HEK293 (cell line): ENCODE measurements around the gene AKIP1.

Experiments used
- CTCF ChIA-PET: fragments of 350-600 bp; formaldehyde crosslinking; extraction: SDS; loops from one replicate; lab custom pipeline; 2021; ENCODE audit warnings: antibody characterized with exemption; lab: Yijun Ruan, JAX
- POLR2A ChIA-PET: fragments of 300-600 bp; formaldehyde crosslinking; extraction: SDS; loops from one replicate; lab custom pipeline; 2020; ENCODE audit warnings: antibody characterized with exemption, inconsistent platforms; lab: Yijun Ruan, JAX
- H3K27ac ChIP-seq: fragments of 200-500 bp; sonication (Bioruptor generic); 2 replicates; pipeline ENCODE4 v1.5.1; 2014; ENCODE audit warnings: low read depth, low read length, control low read depth, inconsistent platforms; ENCODE audit errors: extremely low read depth
- H3K36me3 ChIP-seq, 2 experiments: fragments of 200-500 bp in 1 of 2; sonication (Bioruptor generic) in 1 of 2; 1 replicate in 1 of 2; 2 replicates in 1 of 2; pipeline ENCODE4 v1.5.1; 2014 to 2017; ENCODE audit warnings: inconsistent platforms in 2 of 2, low read length in 2 of 2; ENCODE audit not compliant: control insufficient read depth in 2 of 2, insufficient read depth in 1 of 2
- H3K4me1 ChIP-seq: fragments of 200-500 bp; sonication (Bioruptor generic); 2 replicates; pipeline ENCODE4 v1.5.1; 2014; ENCODE audit warnings: mild to moderate bottlenecking, low read length, inconsistent platforms; ENCODE audit not compliant: control insufficient read depth, insufficient read depth
- H3K4me3 ChIP-seq: 2 replicates; pipeline ENCODE4 v1.5.1; 2011; ENCODE audit warnings: low read depth, mild to moderate bottlenecking, control low read depth, low read length, moderate library complexity
- H3K9me3 ChIP-seq: fragments of 200-500 bp; sonication (Bioruptor generic); 2 replicates; pipeline ENCODE4 v1.5.1; 2014; ENCODE audit warnings: low read depth, low read length, inconsistent platforms; ENCODE audit not compliant: control insufficient read depth, insufficient read depth
- ATF2 ChIP-seq: fragments of 450-650 bp; formaldehyde crosslinking; IDR thresholded peaks from 2 replicates; pipeline ENCODE4 v1.5.1; 2016; ENCODE audit warnings: missing biosample characterization, missing genetic modification characterization, low read depth
- KLF9 ChIP-seq: fragments of 450-650 bp; formaldehyde crosslinking; IDR thresholded peaks from 2 replicates; pipeline ENCODE4 v1.5.1; 2016; ENCODE audit warnings: missing biosample characterization, missing genetic modification characterization, low read depth
- PBX3 ChIP-seq: sonication (generic); formaldehyde crosslinking; IDR thresholded peaks from 2 replicates; pipeline ENCODE4 v1.8.1; 2022; ENCODE audit warnings: mild to moderate bottlenecking, moderate library complexity, missing genetic modification reagents
- PRDM1 ChIP-seq: fragments of 450-650 bp; formaldehyde crosslinking; IDR thresholded peaks from 2 replicates; pipeline ENCODE4; 2016; ENCODE audit warnings: missing biosample characterization, missing genetic modification characterization
- SP2 ChIP-seq: fragments of 450-650 bp; formaldehyde crosslinking; IDR thresholded peaks from 2 replicates; pipeline ENCODE4 v1.5.1; 2016; ENCODE audit warnings: missing biosample characterization, missing genetic modification characterization
- ZBTB6 ChIP-seq: fragments of 450-650 bp; formaldehyde crosslinking; IDR thresholded peaks from 2 replicates; pipeline ENCODE4 v1.5.1; 2017; ENCODE audit warnings: missing biosample characterization, missing genetic modification characterization
- ZEB2 ChIP-seq: fragments of 450-650 bp; formaldehyde crosslinking; IDR thresholded peaks from 2 replicates; pipeline ENCODE4 v1.5.1; 2016; ENCODE audit warnings: missing biosample characterization, missing genetic modification characterization
- ZFP3 ChIP-seq: fragments of 450-650 bp; formaldehyde crosslinking; IDR thresholded peaks from 2 replicates; pipeline ENCODE4 v1.5.1; 2016; ENCODE audit warnings: low read depth, missing biosample characterization, missing genetic modification characterization
- ZNF133 ChIP-seq: fragments of 450-650 bp; formaldehyde crosslinking; IDR thresholded peaks from 2 replicates; pipeline ENCODE4 v1.5.1; 2016; ENCODE audit warnings: missing biosample characterization, missing genetic modification characterization
- ZNF138 ChIP-seq: fragments of 450-650 bp; formaldehyde crosslinking; IDR thresholded peaks from 2 replicates; pipeline ENCODE4 v1.5.1; 2016; ENCODE audit warnings: missing biosample characterization, missing genetic modification characterization, borderline replicate concordance
- ZNF18 ChIP-seq: fragments of 450-650 bp; formaldehyde crosslinking; IDR thresholded peaks from 2 replicates; pipeline ENCODE4 v1.5.1; 2016; ENCODE audit warnings: missing biosample characterization, missing genetic modification characterization
- ZNF19 ChIP-seq: fragments of 450-650 bp; formaldehyde crosslinking; IDR thresholded peaks from 2 replicates; pipeline ENCODE4; 2016; ENCODE audit warnings: missing biosample characterization, missing genetic modification characterization, low read depth
- ZNF211 ChIP-seq: fragments of 450-650 bp; formaldehyde crosslinking; IDR thresholded peaks from 2 replicates; pipeline ENCODE4 v1.5.1; 2016; ENCODE audit warnings: low read depth, missing biosample characterization, missing genetic modification characterization
- ZNF221 ChIP-seq: fragments of 450-650 bp; formaldehyde crosslinking; IDR thresholded peaks from 2 replicates; pipeline ENCODE4 v1.5.1; 2017; ENCODE audit warnings: missing biosample characterization, missing genetic modification characterization, borderline replicate concordance
- ZNF311 ChIP-seq: fragments of 450-650 bp; formaldehyde crosslinking; IDR thresholded peaks from 2 replicates; pipeline ENCODE4 v1.5.1; 2017; ENCODE audit warnings: missing biosample characterization, missing genetic modification characterization, borderline replicate concordance
- ZNF426 ChIP-seq: fragments of 450-650 bp; formaldehyde crosslinking; IDR thresholded peaks from 2 replicates; pipeline ENCODE4 v1.5.1; 2017; ENCODE audit warnings: missing biosample characterization, missing genetic modification characterization, mild to moderate bottlenecking, inconsistent platforms, moderate library complexity
- ZNF513 ChIP-seq: fragments of 450-650 bp; IDR thresholded peaks from 2 replicates; pipeline ENCODE4 v1.5.1; 2018; ENCODE audit warnings: missing biosample characterization, missing genetic modification characterization
- ZNF521 ChIP-seq: fragments of 450-650 bp; formaldehyde crosslinking; IDR thresholded peaks from 2 replicates; pipeline ENCODE4 v1.5.1; 2017; ENCODE audit warnings: missing biosample characterization, mild to moderate bottlenecking, missing genetic modification characterization
- ZNF555 ChIP-seq: fragments of 450-650 bp; formaldehyde crosslinking; conservative IDR thresholded peaks from 2 replicates; pipeline ENCODE4 v1.5.1; 2017; ENCODE audit warnings: missing biosample characterization, mild to moderate bottlenecking, missing genetic modification characterization, inconsistent platforms
- ZNF561 ChIP-seq: fragments of 450-650 bp; IDR thresholded peaks from 2 replicates; pipeline ENCODE4 v1.5.1; 2018; ENCODE audit warnings: missing biosample characterization, missing genetic modification characterization, borderline replicate concordance
- ZNF596 ChIP-seq: fragments of 450-650 bp; IDR thresholded peaks from 2 replicates; pipeline ENCODE4 v1.5.0; 2018; ENCODE audit warnings: missing biosample characterization, mild to moderate bottlenecking, missing genetic modification characterization, moderate library complexity
- ZNF664 ChIP-seq: fragments of 450-650 bp; formaldehyde crosslinking; IDR thresholded peaks from 2 replicates; pipeline ENCODE4 v1.5.1; 2016; ENCODE audit warnings: missing biosample characterization, missing genetic modification characterization
- ZNF704 ChIP-seq: fragments of 450-650 bp; formaldehyde crosslinking; IDR thresholded peaks from 2 replicates; pipeline ENCODE4 v1.5.1; 2016; ENCODE audit warnings: missing biosample characterization, missing genetic modification characterization
- ZNF776 ChIP-seq: fragments of 450-650 bp; formaldehyde crosslinking; IDR thresholded peaks from 2 replicates; pipeline ENCODE4 v1.5.0; 2017; ENCODE audit warnings: missing biosample characterization, missing genetic modification characterization, borderline replicate concordance
- ZSCAN16 ChIP-seq: fragments of 450-650 bp; formaldehyde crosslinking; IDR thresholded peaks from 2 replicates; pipeline ENCODE4 v1.5.1; 2016; ENCODE audit warnings: missing biosample characterization, missing genetic modification characterization

Gene AKIP1

GRCh38 chr11:8937159-8937558, 26.2 kb downstream of the AKIP1 start (continued):
- TF ChIP-seq ZNF138 (tag by site-specific recombination) (no peak), ZFP3 (tag by site-specific recombination) (no peak)

- Histone ChIP-seq H3K27ac (no peak overlapping the region), H3K36me3 (no peaks in the 10 kb centered on the region), H3K4me1 (no peaks in the 10 kb centered on the region), H3K9me3 (no peaks in the 10 kb centered on the region), H3K4me3 (no peak overlapping the region)
- no peak for TF ChIP-seq KLF9
- no peak for TF ChIP-seq ZNF18 (tag by site-specific recombination)
- TF ChIP-seq PRDM1 (tag by site-specific recombination): no peak
- no peak for TF ChIP-seq ZNF521 (tag by site-specific recombination)
- TF ChIP-seq ZNF776 (tag by site-specific recombination): no peak
- TF ChIP-seq ZNF555 (tag by site-specific recombination): no peak
- no peak for TF ChIP-seq ZNF513 (tag by site-specific recombination)
- no peak for TF ChIP-seq ZNF561 (tag by site-specific recombination)
- TF ChIP-seq SP2 (tag by site-specific recombination): no peak
- no peak for TF ChIP-seq ZBTB6 (tag by site-specific recombination)
- TF ChIP-seq ZNF133 (tag by site-specific recombination): no peak
- TF ChIP-seq ZNF19 (tag by site-specific recombination): no peak
- TF ChIP-seq ZNF426 (tag by site-specific recombination): no peak
- no peak for TF ChIP-seq ZNF596 (tag by site-specific recombination)
- no peak for TF ChIP-seq ZNF664
- no peak for TF ChIP-seq ZNF311 (tag by site-specific recombination)
- ChIA-PET POLR2A (interaction anchor here (0.6 kb wide), 1 partner anchor 292 kb away, joined by 10 read pairs; no protein-coding TSS in a partner anchor), CTCF (interaction anchor here (1.3 kb wide), 1 partner anchor 22 kb away, joined by 4 read pairs; no protein-coding TSS in a partner anchor)
Observed at GRCh38 chr11:8937659-8938058, 26.7 kb downstream of the AKIP1 start.

- Histone ChIP-seq H3K9me3 (no peaks in the 10 kb centered on the region), H3K36me3 (peaks cover 0 to 5% of the 10 kb centered on the region in 2 experiments; a peak in 1 of 3 replicates), H3K4me3 (no peak overlapping the region), H3K27ac (no peak overlapping the region), H3K4me1 (no peaks in the 10 kb centered on the region)
- ChIA-PET CTCF (interaction anchor here (0.6 to 2.2 kb wide), 4 partner anchors 18 to 155 kb away, joined by 3 to 10 read pairs (median 4); no protein-coding TSS in a partner anchor), POLR2A (no interaction called here)
- TF ChIP-seq ZNF221 (tag by site-specific recombination) (no peak), ATF2 (tag by site-specific recombination) (no peak), PBX3 (CRISPR knock-in tag) (no peak), ZNF211 (tag by site-specific recombination) (no peak), ZNF704 (tag by site-specific recombination) (no peak), ZNF311 (tag by site-specific recombination) (no peak), ZEB2 (tag by site-specific recombination) (no peak), ZSCAN16 (tag by site-specific recombination) (no peak)
Observed at GRCh38 chr11:8941341-8942103, 30.5 kb downstream of the AKIP1 start.
